NCI-H526 treated with DMSO at 0.1 percent for 48 hours (cell line): ENCODE measurements around the gene GLCE.
"Not testable (repeated sequence)": the region's sequence is repeated elsewhere in the genome, so short reads cannot be mapped to it uniquely, and the experiment has no call there.

ENCODE experiments used
- DNase-seq: peaks from one replicate; lab custom pipeline; 2025; lab: John Stamatoyannopoulos, UW

Gene GLCE

GRCh38 chr15:69275074-69275670 lies 114.7 kb downstream of the GLCE start:
- DNase-seq: no peak

GRCh38 chr15:69275933-69276560 lies 115.6 kb downstream of the GLCE start:
- DNase-seq: no peak

DNA sequence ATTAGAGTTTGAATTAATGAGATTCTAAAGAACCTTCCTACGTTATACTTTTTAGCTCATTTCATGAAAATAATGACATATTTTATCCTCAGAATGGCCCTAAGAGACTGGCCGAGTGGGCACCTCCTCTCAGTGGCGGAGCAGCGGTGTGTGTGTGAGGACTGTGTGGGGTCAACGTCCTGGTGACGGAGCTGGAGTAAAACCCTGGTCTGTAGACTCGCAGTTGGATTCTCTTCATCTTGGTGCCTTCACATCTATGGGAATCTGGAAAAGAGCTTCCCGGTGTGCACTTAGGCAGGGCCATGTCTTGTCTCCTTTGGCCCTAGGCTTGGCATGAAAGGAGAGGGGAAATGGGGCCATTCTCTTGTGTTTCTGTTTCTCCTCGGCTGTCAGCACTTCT lies 116.9 kb downstream of the GLCE start:
- no peak for DNase-seq

GRCh38 chr15:69279636-69280035 lies 119.2 kb downstream of the GLCE start:
- DNase-seq: no peak

GRCh38 chr15:69280783-69281182 lies 120.3 kb downstream of the GLCE start:
- DNase-seq: no peak

DNA sequence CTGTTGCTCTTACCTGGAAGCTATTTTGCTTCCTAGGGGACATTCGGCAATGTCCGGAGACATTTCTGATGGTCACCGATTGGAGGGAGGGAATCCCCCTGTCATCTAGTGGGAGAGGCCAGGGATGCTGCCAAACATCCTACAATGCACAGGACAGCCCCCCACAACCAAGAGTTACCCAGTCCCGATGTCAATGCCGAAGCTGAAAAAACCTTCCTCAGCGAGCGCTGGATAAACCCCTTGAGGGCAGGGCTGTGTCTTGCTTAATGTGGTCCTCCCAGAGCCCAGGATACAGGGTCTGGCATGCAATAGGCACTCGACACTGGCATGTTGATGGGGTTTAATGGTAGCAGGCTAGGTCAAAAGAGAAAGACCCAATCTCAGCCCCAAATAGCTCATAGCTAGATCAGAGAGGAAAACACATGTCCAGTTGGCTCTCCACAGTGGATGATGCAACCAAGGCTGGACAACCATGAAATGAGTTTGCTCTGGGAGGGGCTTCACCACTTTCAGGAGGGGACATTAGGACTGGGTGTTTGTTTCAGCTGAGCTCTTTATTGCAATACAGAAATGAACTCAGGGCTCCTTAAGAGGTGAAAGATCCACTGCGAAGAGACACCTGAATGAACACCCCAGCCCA lies 121.8 kb downstream of the GLCE start:
- DNase-seq: no peak

DNA sequence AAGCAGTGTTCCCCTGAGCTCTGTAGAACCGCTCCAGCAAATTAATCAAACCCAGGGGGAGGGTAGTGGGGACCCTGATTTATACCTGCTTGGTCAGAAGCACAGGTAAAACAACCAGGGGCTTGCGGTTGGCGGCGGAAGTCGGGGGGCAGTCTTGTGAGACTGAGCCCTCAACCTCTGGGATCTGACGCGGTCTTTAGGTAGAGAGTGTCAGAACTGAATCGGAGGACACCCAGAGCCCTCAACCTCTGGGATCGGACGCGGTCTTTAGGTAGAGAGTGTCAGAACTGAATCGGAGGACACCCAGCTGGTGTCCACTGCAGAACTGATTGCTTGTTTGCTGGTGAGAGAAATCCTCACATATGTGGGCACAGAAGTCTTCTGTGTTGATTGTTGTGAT lies 125.4 kb downstream of the GLCE start:
- DNase-seq: no peak

DNA sequence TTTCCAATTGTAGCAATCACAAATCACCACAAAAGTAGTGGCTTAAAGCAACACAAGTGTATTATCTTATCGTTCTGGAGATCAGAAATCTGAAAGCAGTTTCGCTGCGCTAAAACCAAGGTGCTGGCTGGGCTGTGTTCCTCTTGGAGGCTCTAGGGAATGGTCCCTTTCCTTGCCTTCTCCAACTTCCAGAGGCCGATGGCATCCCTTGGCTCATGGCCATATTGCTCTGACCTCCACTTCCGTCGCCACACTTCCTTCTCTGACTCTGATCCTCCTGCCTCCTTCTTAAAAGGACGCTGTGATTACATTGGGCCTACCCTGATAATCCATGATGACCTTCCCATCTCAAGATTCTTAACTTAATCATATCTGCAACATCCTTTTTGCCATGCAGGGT lies 127.6 kb downstream of the GLCE start:
- no peak for DNase-seq

GRCh38 chr15:69288531-69289341 lies 128.3 kb downstream of the GLCE start:
- DNase-seq: no peak

GRCh38 chr15:69289342-69290146 lies 129.1 kb downstream of the GLCE start:
- DNase-seq: no peak

- DNase-seq: no peak
Observed at GRCh38 chr15:69290346-69291164, 130.1 kb downstream of the GLCE start.

- not testable (repeated sequence) for DNase-seq
Observed at GRCh38 chr15:69291651-69292050, 131.2 kb downstream of the GLCE start.

DNA sequence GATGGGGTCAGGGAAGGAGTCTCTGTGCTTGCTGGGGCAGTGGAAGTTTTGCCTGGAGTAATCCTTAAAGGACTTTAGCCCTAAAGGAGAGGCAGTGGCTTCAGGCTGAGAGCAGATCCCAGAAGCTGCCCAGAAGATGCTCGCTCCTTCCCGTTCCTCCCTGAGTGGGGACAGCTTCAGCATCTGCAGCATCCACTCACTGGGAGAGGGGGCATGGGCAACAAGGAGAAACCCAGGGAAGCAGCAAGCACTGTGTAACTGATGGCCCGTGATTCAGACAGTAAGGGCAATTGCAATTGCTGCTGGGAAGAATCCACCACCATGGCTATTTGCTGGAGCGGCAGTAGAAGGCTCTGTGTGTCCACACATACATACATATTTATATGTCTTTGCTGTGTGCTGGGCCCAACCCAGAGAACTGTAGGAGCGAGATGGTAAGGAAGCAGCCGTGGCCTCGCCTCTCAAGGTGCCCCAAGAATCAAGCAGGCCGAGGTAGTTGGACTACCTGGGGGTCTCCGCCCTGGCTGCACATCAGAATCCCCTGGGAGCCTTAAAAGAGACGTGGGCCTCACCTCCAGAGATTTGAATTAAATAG lies 132.5 kb downstream of the GLCE start:
- DNase-seq: no peak

GRCh38 chr15:69293741-69294615 lies 133.5 kb downstream of the GLCE start:
- no peak for DNase-seq

- no peak for DNase-seq
Observed at GRCh38 chr15:69296606-69297005, 136.2 kb downstream of the GLCE start.

- no peak for DNase-seq
Observed at GRCh38 chr15:69297642-69298353, 137.4 kb downstream of the GLCE start.

DNA sequence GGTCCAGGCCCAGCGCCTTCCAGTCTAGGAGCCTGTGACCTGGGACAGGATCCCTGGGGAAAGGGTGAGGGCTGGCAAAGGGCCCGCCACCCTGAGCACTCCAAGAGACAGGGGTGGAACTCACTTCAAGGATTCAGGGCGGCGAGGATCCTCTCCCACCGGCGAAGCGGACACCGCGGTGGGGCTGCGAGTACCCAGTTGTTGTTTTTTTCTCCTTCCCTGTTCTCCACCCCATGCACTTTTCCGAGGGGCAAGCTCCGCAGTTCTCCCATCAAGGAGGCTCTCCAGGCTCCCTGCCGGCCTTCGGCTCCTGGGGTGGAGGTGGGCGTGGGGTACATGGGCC lies 137.9 kb downstream of the GLCE start:
- DNase-seq: no peak

- peak; percentile 37 for DNase-seq
Observed at GRCh38 chr15:69298697-69299441, 138.4 kb downstream of the GLCE start, which contains the start of gene PAQR5. Gene PAQR5 (plus strand): TSS chr15:69298912. CDS start chr15:69360081, 61,169 bp downstream.
